Measurements from ENCODE around the gene BLOC1S1. TPM values are rescaled to one million over a fixed set of nuclear protein-coding genes. Genes with fewer than 3 reads are reported as not detected.

BLOC1S1 gene
- total RNA-seq, 6 donors from 2014 or later = 34.6 to 255 (median 139) TPM

- no peaks in the 10 kb centered on the region for H3K4me1 ChIP-seq
- TF ChIP-seq POLR2A (IDR thresholded peaks at IDR 0.05) (no peak), CTCF (IDR thresholded peaks at IDR 0.05) (no peak), EP300 (IDR thresholded peaks at IDR 0.05) (no peak), POLR2AphosphoS5 (IDR thresholded peaks at IDR 0.05) (no peak)
- ATAC-seq (ENCODE audit: low FRiP score in 2 of 2) (peak in 1 of 2 donors; percentile 7), DNase-seq (no peak)
- no peak overlapping the region for H3K27ac ChIP-seq
- 86 to 93% methylated on average over 7 of the region's 7 CpGs for WGBS, 2 donors
- no peaks in the 10 kb centered on the region for H3K27me3 ChIP-seq
- H3K9me3 ChIP-seq = no peaks in the 10 kb centered on the region
- no peaks in the 10 kb centered on the region for H3K36me3 ChIP-seq
- H3K4me3 ChIP-seq = no peak overlapping the region
Observed at GRCh38 chr12:55693323-55694187, 22.3 kb upstream of the BLOC1S1 start.

- no peak overlapping the region for H3K4me3 ChIP-seq
- WGBS, 2 donors = 96 to 98% methylated on average over 7 of the region's 7 CpGs
- H3K27ac ChIP-seq = no peak overlapping the region
- H3K36me3 ChIP-seq = no peaks in the 10 kb centered on the region
- TF ChIP-seq POLR2A (IDR thresholded peaks at IDR 0.05) (no peak), CTCF (IDR thresholded peaks at IDR 0.05) (no peak)
- DNase-seq = no peak
- no peaks in the 10 kb centered on the region for H3K9me3 ChIP-seq
- ATAC-seq (ENCODE audit: low FRiP score in 2 of 2) = no peak
- H3K4me1 ChIP-seq = no peaks in the 10 kb centered on the region
- H3K27me3 ChIP-seq = no peaks in the 10 kb centered on the region
Observed at GRCh38 chr12:55694188-55694515, 21.7 kb upstream of the BLOC1S1 start.

- 94 to 100% methylated on average over 1 to 2 of the region's 4 CpGs for WGBS, 2 donors
- no peak for DNase-seq
- H3K27me3 ChIP-seq = no peaks in the 10 kb centered on the region
- H3K4me1 ChIP-seq = no peaks in the 10 kb centered on the region
- no peaks in the 10 kb centered on the region for H3K36me3 ChIP-seq
- no peaks in the 10 kb centered on the region for H3K9me3 ChIP-seq
- no peak overlapping the region for H3K4me3 ChIP-seq
- no peak overlapping the region for H3K27ac ChIP-seq
- ATAC-seq (ENCODE audit: low FRiP score in 2 of 2) = no peak
- TF ChIP-seq POLR2AphosphoS5 (IDR thresholded peaks at IDR 0.05) (no peak), CTCF (IDR thresholded peaks at IDR 0.05) (no peak), EP300 (IDR thresholded peaks at IDR 0.05) (no peak), POLR2A (IDR thresholded peaks at IDR 0.05) (no peak)
Observed at GRCh38 chr12:55694651-55695050, 21.2 kb upstream of the BLOC1S1 start.

GRCh38 chr12:55695349-55695748, 20.5 kb upstream of the BLOC1S1 start:
- DNase-seq (no peak), ATAC-seq (ENCODE audit: low FRiP score in 2 of 2) (no peak)

More at GRCh38 chr12:55695349-55695748, 20.5 kb upstream of the BLOC1S1 start:
- Histone ChIP-seq H3K4me3 (no peak overlapping the region), H3K9me3 (no peaks in the 10 kb centered on the region), H3K27me3 (no peaks in the 10 kb centered on the region), H3K36me3 (no peaks in the 10 kb centered on the region), H3K4me1 (no peaks in the 10 kb centered on the region), H3K27ac (no peak overlapping the region)
- 80 to 87% methylated on average over 7 of the region's 7 CpGs for WGBS, 2 donors
- TF ChIP-seq CTCF (IDR thresholded peaks at IDR 0.05) = no peak
- TF ChIP-seq POLR2A (IDR thresholded peaks at IDR 0.05) = no peak
- TF ChIP-seq POLR2AphosphoS5 (IDR thresholded peaks at IDR 0.05) = no peak
- no peak for TF ChIP-seq EP300 (IDR thresholded peaks at IDR 0.05)

Measured in upper lobe of left lung (tissue), 6 donors.